ENCODE measurements around the gene PTPRQ.

The PTPRQ gene

GRCh38 chr12:80565271-80565670 lies 121.2 kb downstream of the PTPRQ start:
- DNase-seq: no peak

DNA sequence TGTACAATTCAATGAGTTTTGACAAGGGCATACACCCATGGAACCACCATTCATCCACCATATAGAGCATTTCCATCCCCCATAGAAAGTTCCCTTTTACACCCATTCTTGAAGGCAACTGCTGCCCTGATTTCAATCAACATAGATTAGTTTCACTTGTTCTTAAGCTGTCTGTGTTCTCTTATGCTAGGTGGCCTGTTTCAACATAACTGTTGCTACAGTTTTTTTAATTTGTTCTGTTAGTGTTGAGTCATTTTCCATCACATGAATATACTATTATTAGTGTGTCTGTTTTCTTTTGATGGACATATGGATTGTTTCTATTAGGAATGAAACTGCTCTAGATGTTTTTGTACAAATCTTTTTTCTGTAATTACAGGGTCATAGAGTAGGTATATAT lies 123.4 kb downstream of the PTPRQ start:
- DNase-seq: no peak

GRCh38 chr12:80576641-80577418 lies 132.8 kb downstream of the PTPRQ start:
- no peak for DNase-seq

DNA sequence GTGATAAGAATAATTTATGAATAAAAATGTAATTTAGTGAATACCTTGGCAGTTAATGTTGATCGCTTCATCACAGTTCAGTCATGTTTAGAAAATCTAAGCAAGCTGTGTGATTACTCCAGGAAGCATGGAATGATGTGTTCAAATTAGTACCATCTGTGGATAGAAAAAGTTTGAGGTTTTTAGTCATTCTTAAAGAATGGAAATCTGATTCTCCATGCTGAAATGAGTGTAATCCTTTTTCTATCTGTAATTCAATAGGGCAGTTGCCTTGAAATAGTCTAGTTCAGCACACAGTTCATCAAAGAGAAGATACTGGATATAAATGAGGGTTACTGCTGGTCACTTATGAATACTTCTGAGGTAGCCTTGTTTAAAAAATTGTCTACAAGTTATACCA lies 136.2 kb downstream of the PTPRQ start:
- DNase-seq: no peak

DNA sequence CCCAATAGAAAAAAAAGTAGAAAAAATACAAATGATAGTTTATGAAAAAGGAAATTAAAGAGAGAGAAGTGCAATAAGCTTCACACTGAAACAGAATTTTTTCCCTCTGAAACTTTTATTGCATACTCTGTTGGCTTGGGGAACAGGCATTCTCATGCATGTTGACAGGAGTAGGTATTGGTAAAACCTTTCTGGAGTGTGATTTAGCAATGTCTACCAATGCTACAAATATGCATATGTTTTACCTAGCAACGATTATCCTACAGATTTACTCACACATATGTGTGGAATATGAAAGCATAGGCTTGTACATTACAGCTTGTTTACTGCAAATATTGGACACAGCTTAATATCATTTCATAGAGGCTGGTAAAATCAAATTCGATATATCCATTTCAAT lies 137.7 kb downstream of the PTPRQ start:
- DNase-seq: no peak

- DNase-seq: no peak
Observed at GRCh38 chr12:80582431-80582830, 138.4 kb downstream of the PTPRQ start.

DNA sequence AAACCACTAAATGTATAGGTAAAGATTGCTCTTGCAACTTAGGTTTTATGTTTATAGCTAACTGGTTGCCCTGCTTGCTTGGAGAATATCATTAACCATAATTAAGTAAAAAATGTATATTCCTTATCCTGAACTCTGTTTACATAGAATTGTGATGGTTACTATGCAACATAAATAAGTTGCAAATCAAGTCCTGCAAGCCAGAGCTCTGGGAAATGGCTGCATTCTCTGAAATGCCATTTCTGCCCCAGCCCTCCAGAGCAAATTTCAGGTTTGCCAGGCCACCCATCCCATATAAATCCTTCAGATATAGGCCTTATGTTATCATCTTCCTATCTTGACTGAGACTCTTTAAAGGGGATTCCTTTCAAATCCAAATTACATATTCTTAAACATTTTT lies 145.0 kb downstream of the PTPRQ start:
- DNase-seq: no peak

DNA sequence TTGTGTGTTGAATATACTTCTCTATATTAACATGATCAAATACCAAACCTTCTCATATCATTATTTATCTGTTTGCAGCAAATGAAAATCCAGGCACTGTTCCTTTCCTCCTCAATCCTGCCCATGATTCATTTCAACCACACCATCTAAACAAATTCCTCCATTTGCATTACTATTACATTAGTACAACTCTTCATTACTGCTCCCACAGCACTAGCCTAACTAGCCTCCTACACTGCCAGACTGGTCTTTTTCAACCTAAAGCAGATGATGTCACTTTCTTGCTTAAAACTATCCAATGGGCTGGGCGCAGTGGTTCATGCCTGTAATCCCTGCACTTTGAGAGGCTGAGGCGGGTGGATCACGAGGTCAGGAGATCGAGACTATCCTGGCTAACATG lies 146.1 kb downstream of the PTPRQ start:
- DNase-seq: no peak

DNA sequence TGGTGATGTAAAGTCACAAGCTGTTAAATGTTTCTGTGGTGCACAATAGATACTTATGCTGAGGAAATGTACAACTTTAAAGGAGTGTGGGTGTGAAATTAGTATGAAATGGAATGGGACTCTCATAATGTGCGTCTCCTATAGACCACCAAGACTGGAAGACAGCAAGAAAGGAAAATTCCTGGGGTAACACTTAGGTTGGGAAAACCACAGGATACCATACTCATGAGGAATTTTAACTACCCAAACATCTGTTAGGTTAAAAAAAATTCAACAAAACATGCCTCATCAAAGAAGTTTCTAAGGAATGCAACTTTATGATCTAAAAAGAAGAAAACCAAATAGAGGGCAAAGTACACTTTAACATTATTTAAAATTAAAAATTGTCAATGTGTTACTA lies 149.7 kb downstream of the PTPRQ start:
- no peak for DNase-seq

DNA sequence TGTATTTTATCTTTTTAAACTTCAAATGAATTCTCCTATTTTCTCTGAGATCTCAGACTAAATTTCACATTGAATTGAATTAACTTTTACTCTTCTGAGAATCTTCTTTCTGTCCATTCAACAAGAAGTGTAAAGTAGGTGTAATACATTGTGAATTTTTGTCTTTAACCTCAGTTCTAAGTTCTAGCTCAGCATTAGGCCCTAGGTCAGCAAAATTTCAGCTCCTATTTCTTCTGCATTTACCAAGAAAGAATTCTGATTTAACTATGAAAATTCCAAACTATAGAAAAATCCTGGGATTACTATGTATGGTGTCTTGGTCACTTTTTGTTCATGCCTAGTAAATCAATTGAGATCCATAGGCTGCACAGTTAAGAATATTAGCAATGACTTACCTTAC lies 152.5 kb downstream of the PTPRQ start:
- DNase-seq: no peak

DNA sequence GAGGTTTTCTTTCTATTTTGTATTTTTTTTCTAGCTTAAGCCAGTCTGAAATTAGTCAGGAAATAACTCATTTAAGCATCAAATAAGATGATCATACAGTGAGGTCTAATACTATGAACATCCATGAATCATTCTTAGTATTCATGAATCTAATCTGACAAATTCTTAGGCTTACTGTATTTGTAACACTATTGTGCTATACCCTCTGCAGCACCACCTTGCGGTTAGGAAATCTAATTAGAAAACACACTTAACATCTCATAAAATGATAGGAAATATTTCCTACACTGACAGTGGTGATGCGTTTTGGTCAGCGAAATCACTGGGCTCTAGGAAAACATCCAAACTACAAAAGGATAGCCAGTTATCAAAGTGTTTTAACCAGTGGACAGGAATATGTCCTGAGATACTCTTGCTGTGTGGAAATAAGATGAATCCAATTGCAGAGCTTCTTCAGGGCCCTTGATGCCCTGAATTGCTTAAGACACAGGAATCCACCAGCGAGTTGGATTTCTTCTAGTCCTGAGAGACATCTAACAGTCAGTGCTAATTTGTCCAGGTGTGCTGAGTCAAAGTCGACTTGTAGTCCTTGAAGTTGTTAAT lies 154.1 kb downstream of the PTPRQ start:
- no peak for DNase-seq

DNA sequence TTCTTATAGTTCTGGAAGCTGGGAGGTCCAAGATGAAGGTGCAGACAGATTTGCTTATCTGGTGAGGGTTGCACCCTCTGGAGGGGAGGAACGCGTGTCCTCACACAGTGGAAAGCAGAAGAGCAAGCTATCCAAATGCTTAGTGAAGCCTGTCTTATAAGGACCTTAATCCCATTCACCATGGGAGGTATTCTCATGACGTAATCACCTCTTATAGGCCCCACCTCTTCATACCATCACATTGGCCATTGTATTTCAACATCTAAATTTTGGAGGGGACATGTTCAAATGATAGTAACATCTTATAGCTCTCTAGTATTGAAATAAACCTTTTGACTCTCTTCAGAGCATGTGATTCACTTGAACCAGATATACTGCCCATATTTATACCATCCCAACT lies 158.4 kb downstream of the PTPRQ start:
- no peak for DNase-seq

GRCh38 chr12:80607361-80608135 lies 163.5 kb downstream of the PTPRQ start:
- DNase-seq: no peak

DNA sequence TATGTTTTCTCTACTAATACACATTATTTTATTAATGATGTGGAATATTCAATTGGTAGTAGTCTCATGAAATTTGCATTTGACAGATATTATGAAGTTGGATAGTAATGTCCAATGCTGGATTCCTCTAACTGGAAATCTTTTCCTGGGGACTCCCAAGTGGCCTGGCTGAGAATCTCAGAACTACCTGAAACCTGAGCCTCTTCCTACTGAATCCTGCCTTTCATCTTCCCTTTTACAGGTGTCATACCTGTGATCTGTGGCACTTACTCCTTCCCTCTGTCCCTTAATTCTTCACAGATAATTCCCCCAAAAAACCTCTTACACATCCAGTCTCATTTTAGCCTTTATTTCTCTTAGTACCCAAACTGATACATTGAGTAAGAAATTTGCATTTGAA lies 173.7 kb downstream of the PTPRQ start:
- no peak for DNase-seq

- no peak for DNase-seq
Observed at GRCh38 chr12:80620281-80620680, 176.2 kb downstream of the PTPRQ start.

GRCh38 chr12:80622271-80622670 lies 178.2 kb downstream of the PTPRQ start:
- DNase-seq: no peak

DNA sequence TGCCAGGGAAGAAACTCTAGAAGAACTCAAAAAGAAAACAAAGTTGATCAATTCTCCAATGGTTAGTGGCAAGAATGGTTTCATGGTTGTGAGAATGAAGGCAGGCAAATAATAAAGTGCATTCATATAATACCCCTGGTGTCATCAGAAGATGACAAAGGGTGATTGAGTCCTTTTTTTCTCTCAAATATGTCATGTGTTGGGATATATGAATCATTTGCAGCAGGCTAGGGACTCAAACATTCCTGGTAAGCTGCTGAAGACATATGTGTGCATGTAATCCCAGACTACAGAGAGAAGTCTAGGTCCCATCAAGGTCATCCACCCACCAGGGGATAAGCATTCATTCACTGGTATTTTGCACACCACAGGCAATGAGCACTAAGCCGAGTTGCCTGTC lies 181.0 kb downstream of the PTPRQ start:
- no peak for DNase-seq

- DNase-seq: no peak
Observed at GRCh38 chr12:80625901-80626300, 181.9 kb downstream of the PTPRQ start.

GRCh38 chr12:80627782-80628181 lies 183.7 kb downstream of the PTPRQ start:
- no peak for DNase-seq

DNA sequence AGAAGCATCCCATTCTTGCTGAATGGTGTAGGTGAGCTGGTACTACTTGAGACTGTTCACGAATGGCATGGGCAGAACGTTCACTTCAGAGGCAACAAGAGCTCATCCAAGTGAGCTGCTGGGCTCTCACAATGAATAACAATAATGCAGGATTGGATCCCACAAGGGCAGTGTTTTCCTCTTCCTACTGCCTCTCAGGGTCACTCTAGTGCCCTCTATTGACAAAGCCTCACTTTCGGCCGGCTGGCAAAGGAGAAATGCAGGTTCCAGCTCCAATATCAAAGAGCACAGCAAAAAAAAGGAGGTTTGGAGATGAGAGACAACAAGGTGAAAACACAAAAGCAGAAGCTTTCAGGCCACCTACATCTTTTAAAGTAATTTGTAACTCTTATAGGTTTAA lies 188.8 kb downstream of the PTPRQ start:
- no peak for DNase-seq

- DNase-seq: no peak
Observed at GRCh38 chr12:80634903-80635302, 190.9 kb downstream of the PTPRQ start.

DNA sequence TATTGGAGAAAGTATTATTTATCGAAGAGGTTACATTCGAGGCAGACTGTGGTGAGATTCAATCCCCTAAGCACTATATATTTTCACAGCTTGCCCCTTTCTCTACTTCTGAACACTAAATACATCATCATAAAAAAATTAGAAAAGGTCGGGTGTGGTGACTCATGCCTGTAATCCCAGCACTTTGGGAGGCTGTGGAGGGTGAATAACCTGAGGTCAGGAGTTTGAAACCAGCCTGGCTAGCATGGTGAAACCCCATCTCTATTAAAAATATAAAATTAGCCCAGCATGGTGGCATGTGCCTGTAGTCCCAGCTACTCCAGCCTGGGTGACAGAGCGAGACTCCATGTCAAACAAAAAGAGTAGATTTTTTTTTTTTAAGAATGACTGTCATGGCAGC lies 192.8 kb downstream of the PTPRQ start:
- no peak for DNase-seq

DNA sequence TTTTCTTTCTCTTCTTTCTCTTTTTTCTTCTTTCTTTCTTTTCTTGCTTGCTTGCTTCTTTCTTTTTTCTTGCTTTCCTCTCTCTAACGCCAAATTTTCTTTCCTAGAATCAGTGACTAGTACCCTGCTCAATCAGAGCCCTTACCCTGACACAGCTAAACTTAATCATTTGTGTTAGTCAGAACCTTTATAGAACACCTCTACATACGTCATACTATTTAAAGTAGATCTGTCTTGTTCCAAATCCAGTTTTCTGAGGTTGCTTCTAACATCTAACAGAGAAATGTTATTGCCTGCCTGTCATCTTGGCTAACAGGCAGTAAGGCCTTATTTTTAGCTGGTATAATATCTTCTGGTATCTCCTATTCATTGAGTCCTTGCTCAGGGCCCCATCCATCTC lies 197.9 kb downstream of the PTPRQ start:
- no peak for DNase-seq

GRCh38 chr12:80643961-80644360 lies 199.9 kb downstream of the PTPRQ start:
- no peak for DNase-seq

Data from NCI-H2029 treated with DMSO at 0.1 percent for 48 hours (cell line).